Measurements from ENCODE around the gene XXYLT1.

Gene XXYLT1

DNA sequence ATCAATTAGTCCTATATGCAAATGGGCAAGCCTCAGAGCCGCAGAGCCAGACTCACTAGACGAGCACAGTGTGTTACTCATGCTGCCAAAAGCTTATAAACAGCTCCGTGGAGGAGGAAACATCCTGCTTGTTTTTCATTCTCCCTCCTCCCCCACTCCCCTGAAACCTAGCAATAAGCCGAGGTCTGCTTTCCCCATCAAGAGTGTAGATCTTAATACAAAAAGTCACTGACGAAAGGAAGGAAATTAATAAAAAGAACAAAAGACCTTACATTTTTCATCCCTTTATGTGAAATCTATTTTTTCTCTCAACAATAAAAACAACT, 88.5 kb downstream of the XXYLT1 start:
- DNase-seq, result peak in 1 of 2 donors; percentile 24

DNA sequence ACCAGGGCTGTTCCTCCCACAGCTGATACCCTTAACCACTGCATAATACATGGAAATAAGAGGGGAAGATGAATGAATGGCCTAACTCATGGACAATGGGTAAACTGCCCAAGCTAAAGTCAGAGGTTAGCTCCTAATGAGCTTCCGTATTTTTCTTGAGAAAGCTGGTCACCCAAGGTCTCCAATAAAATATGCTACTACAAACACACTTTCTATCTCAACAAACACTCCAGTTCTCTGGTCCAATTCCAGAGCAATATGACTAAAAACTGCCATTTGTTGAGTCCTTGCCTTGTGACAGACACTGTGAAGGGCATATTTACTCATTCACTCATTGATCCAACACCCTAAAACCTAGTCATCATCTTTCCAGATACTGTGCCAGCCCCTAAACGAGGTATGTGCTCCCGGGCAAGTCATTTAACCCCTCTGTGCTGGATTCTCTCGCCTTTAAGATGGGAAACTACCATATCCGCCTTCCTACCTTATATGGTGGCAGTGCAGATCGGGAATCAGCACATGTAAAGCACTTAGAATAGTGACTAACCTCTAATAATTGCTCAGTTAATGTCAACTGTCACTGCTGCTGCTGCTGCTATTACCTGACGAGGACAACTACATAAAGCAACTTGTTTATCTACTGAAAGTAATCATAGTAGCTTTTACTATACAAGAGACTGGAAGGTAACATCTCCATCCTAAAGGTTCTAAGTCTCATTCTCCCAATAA, 89.1 kb downstream of the XXYLT1 start:
- no peak for DNase-seq

- no peak for DNase-seq
These were observed 89.9 kb downstream of the XXYLT1 start for GRCh38 chr3:195181113-195181498.

GRCh38 chr3:195180490-195181112, 90.4 kb downstream of the XXYLT1 start:
- DNase-seq, result no peak

DNA sequence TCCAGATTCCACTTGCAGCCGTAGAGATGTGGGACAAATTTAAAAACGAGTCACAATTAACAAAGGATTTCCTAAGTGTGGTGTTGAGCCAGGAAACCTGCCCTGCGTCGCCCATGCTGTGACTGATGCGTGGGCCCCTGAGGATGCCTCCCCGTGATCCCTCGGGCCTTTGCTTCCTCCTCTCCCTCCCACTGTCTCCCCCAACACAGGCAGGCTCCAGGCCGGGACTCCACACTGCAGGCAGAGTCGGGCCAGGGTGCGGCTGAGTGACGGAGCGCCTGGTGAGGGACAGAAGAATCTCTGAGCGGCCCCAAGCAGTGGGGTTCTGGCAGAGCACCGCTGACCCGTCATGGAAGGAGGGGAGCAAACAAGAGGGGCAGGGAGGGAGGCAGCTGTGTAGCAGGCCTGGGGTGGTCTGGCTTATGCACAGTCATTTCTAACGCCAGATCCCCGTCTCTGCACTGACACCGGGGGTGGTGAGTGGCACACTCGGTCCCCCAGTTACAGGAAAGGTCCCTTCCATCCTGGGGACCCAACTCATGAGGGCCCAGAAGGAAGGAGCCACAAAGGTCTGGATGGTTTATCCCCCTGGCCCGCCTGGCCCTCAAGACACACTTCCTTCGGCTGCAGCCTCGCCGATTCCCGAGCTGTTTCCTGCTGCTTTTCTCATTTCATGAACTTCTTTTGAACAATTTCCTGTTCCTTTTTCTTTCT, 91.0 kb downstream of the XXYLT1 start:
- DNase-seq, result no peak

DNA sequence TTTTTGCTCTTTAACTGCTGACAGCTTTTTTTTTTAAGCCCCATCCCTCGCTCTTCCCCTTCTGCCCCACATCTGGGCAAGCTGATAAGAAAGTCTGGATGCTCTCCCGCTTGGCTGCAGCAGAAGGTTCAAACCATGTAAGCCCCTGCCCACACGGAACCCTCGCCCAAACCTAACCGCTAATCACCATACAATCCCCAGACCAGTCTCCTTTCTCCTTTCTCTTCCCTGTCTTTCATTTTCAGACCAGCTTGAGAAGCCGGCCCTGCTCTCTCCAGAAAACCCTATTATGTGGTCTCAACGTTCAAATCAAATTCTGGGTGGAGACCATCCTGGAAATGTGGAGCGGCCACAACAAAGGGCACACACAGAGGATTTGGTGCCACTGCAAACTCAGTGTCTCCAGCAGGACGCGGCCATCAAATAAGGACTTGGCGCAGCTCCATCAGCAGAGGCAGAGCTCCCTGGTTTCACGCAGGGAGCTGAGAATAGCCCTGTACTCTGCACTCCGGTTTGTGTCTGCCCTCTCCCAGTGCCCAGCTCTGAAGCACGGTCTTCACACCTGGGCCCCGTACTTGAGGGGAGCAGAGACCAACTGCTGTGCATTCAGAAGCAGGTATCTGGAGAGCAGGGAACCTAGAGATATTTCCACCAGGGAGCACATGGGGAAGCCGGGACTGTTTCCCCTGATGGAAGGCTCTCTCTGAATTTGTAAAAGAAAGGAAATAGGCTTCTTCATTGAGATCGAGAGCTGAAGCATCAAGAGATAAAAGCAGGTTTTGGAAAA, 92.6 kb downstream of the XXYLT1 start:
- DNase-seq, result no peak

DNA sequence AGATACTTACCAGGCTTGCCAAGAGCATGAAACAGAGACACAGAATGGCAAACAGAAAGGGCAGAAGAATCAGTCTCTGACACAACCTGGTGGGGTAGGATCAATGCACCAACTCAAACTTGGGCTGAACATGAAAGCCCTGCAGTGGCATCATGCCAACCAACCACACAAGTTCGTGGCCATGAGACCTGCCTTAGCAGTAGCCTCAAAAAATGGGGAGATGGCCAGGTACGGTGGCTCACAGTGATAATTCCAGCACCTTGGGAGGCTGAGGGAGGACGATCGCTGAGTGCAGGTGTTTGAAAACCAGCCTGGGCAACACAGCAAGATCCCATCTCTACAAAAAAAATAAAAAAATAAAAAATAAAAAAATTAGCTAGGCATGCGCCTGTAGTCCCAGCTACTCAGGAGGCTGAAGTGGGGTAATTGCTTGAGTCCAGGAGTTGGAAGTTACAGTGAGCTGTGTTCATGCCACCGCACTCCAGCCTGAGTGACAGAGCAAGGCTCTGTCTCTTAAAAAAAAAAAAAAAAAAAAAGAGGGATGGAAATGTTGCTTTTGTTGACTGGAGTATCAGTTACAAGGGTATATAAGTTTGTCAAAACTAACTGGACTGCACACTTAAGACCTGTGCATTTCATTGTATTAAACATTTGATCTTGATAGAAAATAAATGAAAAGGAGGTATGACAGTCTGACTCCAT, 93.4 kb downstream of the XXYLT1 start:
- DNase-seq, result no peak

DNA sequence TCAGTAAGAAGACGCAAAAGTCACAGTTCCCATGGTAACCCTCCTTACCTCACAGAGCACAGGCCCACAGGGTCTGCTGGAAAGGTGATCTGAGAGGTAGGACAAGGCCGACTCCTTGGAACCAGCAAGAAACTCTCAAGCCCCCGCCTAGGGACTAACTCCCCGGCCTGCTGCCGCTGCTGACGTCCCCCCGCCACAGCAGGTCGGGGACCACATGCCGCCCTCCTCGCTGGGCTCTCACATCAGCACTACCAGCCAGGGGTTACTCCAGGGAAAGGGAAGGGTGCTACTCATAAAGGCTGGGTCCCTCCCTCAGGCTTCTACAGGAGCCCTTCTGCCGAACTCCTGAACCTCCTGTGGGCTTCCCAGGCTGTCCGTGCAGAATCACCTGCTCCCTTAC, 94.2 kb downstream of the XXYLT1 start:
- DNase-seq, result no peak

- no peak for DNase-seq
These were observed 95.3 kb downstream of the XXYLT1 start for GRCh38 chr3:195175476-195176337.

DNA sequence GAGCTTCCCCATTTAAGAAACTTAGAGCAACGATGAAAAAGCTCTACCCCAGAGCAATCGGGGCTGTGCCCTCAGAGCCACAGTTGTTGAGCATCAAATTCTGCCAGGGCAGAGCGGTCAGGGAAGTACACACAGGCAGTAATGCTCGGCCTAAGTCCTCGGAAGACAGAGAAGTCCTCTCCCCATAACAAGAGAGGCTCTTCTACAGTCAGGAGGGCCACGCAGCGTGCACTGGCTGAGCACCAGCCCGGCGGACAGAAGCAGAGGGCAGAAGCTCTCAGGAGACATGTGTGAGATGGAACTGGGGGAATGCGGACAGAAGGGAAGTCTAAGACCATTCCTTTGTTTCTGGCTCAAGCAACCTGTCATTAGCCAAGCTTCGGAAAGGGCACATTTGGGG, 95.9 kb downstream of the XXYLT1 start:
- DNase-seq, result no peak

- no peak for DNase-seq
These were observed 97.3 kb downstream of the XXYLT1 start for GRCh38 chr3:195173657-195174056.

DNA sequence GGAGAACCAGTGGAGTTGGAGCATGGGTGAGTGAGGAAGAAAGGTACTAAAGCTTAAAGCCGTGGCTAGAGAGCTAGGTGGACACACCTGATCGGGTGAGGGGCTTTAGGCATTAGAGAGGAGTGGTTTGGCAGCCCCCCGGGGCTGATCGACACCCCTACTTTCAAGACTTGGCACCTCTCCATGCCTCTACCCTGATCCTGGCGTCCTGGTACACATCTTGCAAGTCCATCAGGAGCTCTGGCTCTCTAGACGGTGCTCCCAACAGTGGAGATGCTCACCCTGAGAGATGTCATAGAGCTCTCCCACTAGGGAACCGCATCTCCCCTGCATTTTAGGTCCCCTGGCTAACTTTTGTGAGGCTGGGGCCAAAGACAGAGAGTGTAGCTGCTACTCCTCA, 98.1 kb downstream of the XXYLT1 start:
- DNase-seq, result no peak

- DNase-seq, result no peak
These were observed 98.8 kb downstream of the XXYLT1 start for GRCh38 chr3:195172039-195172684.

DNA sequence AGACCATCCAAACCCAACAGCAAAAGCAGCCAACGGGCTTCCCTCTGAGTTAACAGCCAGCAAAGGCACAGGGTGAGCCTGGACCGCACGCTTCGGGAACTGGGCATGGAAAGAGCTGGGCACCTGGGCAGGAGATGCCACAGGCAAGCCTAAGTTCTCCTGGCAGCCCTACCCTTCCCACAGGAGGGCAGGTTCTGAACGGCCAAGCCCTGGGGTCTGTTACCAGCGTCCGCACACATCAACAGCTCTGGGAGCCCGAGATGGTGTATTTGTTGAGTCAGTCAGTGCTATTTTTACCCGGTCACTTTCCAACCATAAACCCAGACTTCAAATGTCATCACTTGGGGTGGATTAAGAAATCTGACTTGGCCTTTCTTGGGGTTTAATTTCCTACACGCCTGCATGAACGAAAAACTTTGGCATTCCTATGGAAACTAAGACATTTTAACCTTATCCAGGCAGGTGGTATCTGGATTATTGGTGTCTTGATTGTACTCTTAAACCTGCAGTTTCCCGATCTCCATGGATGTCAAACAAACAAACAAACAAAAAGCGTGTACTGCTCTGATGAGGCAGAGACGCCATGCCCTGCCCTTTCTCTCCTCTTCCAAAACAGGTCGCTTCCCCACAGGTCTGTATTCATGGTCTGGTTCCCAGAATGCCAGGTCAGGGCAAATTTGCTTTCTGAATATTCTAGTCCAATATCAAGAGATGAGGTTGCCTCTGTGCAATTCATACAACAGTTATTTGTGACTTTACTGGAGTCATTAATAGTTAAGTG, 99.7 kb downstream of the XXYLT1 start:
- no peak for DNase-seq

- no peak for DNase-seq
These were observed 100.5 kb downstream of the XXYLT1 start for GRCh38 chr3:195170496-195170895.

DNA sequence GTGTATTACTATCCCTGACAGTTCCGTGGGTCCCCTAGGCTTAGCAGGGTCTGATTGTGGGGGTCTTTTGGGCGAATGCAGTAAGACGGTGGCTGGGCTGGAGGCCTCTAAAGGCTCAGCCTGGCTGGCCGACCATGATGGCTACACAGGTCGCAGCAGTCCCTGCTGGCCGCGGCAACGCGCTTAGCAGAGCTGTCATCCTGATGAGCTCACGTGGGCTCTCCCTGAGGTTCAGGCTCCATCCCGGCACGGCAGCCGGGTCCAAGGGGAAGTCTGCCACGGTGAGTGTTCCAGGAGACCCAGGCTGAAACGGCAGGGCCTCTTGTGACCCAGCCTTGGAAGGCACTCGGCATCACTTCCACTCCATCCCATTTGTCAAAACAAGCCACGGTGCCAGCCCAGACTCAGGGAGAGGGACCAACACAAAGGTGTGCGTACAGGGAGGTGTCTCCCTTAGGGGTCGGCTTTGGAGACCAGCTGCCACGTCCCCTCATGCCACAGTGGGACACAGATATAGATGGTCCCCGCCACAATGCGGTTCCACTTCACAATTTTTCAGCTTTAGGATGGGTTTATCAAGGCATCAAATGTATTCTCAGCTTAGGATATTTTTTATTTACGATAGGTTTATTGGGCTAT, 101.8 kb downstream of the XXYLT1 start:
- DNase-seq, result no peak

DNA sequence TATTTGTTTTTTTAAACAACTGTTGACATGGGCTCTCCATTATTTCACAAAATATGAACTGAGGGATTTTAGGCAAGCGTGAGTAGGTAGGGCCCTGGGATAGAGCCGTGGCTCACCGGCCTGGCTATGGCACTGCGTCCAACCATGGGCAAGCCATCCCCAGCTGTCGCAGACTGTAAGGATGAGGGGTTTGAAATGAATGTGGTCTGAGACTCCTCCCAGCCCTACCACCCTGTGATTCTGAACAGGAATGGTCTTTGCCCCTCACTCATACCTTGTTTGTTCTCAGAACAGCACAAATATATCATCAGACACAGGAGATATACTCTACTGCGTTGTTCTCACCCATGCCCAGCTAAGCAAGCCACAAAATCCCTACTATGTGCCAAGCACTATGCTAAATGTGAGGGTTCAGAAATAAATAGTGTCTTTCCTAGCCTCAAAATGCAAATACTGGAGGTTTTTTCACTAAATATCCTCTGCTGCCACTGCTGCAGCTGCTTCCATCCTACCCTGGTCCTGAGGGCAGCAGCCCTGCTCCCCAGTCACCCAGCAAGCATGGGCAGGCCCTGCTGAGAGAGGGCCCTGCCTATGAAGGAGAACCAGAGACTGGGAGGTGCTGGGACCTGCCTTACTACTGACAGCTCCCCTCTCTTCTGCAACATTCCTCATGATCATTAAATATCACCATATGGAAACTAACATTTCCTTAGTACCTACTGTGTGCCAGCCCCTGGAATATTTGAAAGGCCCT, 102.8 kb downstream of the XXYLT1 start:
- no peak for DNase-seq

GRCh38 chr3:195165790-195166189, 105.2 kb downstream of the XXYLT1 start:
- no peak for DNase-seq

GRCh38 chr3:195165265-195165609, 105.7 kb downstream of the XXYLT1 start:
- no peak for DNase-seq
